GM13976 (cell line): ENCODE measurements around the gene EMC9.

Experiments
- DNase-seq: peaks from one replicate; pipeline ENCODE4 v3.0.0; 2012; ENCODE audit warnings: low spot score
- CTCF ChIP-seq: IDR thresholded peaks from 2 replicates; pipeline ENCODE4 v1.5.1; 2012; ENCODE audit warnings: borderline replicate concordance, mild to moderate bottlenecking; ENCODE audit not compliant: insufficient read depth; ENCODE audit errors: extremely low read depth, missing control alignments, control extremely low read depth
- in situ Hi-C: fragments of 300-500 bp; cut with MboI; formaldehyde crosslinking; loops from one replicate; pipeline ENCODE4 v1.12.0; 2022; ENCODE audit warnings: low sequenced_read_pairs, mixed read lengths, inconsistent platforms; ENCODE audit not compliant: unreplicated experiment

The EMC9 gene

GRCh38 chr14:24156840-24157239 is 15.4 kb upstream of the EMC9 start:
- DNase-seq: no peak
- TF ChIP-seq CTCF: no peak
- in situ Hi-C loops: no loop called here

GRCh38 chr14:24155100-24155499 is 13.7 kb upstream of the EMC9 start:
- TF ChIP-seq CTCF: no peak
- in situ Hi-C loops: no loop called here
- DNase-seq: no peak

DNA sequence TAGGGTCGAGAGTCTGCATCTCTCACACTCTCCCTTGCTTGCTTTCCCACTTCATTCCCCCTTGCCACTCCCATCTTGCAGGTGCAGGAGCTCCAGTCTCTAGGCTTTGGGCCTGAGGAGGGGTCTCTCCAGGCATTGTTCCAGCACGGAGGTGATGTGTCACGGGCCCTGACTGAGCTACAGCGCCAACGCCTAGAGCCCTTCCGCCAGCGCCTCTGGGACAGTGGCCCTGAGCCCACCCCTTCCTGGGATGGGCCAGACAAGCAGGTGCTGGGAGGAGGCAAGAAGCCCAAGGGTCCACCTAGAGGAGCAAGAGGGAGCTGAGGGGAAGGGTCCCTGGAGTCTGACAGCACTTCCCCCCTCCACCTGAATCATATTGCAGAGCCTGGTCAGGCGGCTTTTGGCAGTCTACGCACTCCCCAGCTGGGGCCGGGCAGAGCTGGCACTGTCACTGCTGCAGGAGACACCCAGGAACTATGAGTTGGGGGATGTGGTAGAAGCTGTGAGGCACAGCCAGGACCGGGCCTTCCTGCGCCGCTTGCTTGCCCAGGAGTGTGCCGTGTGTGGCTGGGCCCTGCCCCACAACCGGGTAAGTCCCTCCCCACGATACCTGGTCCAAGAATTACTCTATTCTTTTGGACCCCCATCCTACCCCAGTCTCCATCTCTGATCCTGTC is 10.2 kb upstream of the EMC9 start:
- no peak for TF ChIP-seq CTCF
- no peak for DNase-seq
- in situ Hi-C loops: no loop called here

- in situ Hi-C loops: no loop called here
- no peak for DNase-seq
- TF ChIP-seq CTCF: no peak
These were observed 9.6 kb upstream of the EMC9 start for GRCh38 chr14:24150993-24151392.

- no peak for DNase-seq
- in situ Hi-C loops: no loop called here
- no peak for TF ChIP-seq CTCF
These were observed 9.2 kb upstream of the EMC9 start for GRCh38 chr14:24150567-24150966.

- no peak for DNase-seq
- TF ChIP-seq CTCF: no peak
- in situ Hi-C loops: no loop called here
These were observed 8.7 kb upstream of the EMC9 start for GRCh38 chr14:24150061-24150460.
